IMR-90 (cell line): Measurements from ENCODE around the gene MAT1A. TPM values are rescaled to one million over a fixed set of nuclear protein-coding genes. Genes with fewer than 3 reads are reported as not detected.

Experiments used
- ATAC-seq: fragments of 200-7000 bp; cut with Tn5 transposase; 2 replicates; pipeline ENCODE4 v1.9.1; 2020; ENCODE audit warnings: low read depth, mild to moderate bottlenecking, moderate library complexity
- BruUV-seq: library from RNA; stranded (reverse); fragments of 400-500 nt; replicated peaks from 2 replicates; lab custom pipeline; 2021; lab: Mats Ljungman, UMichigan
- CTCF ChIA-PET: fragments of 300-600 bp; formaldehyde crosslinking; extraction: SDS; loops from one replicate; lab custom pipeline; 2021; ENCODE audit warnings: antibody characterized with exemption; lab: Yijun Ruan, JAX
- POLR2A ChIA-PET: fragments of 300-600 bp; sonication (Branson Sonifier 250); formaldehyde crosslinking; loops from one replicate; lab custom pipeline; 2022; ENCODE audit warnings: antibody characterized with exemption; ENCODE audit not compliant: unreplicated experiment; lab: Charles Lee
- DNase-seq: peaks from one replicate; pipeline ENCODE4 v3.0.0; 2013
- H2AFZ ChIP-seq: replicated peaks from 2 replicates; pipeline ENCODE3; 2013; ENCODE audit warnings: low read length, mild to moderate bottlenecking; ENCODE audit not compliant: poor library complexity
- H2AK5ac ChIP-seq: 2 replicates; pipeline ENCODE4 v1.6.1; 2013; ENCODE audit warnings: low read depth, low read length, inconsistent platforms
- H2AK9ac ChIP-seq: replicated peaks from 2 replicates; pipeline ENCODE3; 2013; ENCODE audit warnings: mild to moderate bottlenecking, low read depth, low read length, moderate library complexity; ENCODE audit not compliant: poor library complexity
- H2BK120ac ChIP-seq: 2 replicates; pipeline ENCODE4 v1.6.1; 2013; ENCODE audit warnings: low read depth, low read length, inconsistent platforms
- H2BK15ac ChIP-seq: 3 replicates; pipeline ENCODE4 v1.6.1; 2013; ENCODE audit warnings: low read depth, low read length, inconsistent platforms
- H2BK20ac ChIP-seq: 2 replicates; pipeline ENCODE4 v1.6.1; 2013; ENCODE audit warnings: low read depth, mild to moderate bottlenecking, inconsistent platforms, low read length, moderate library complexity
- H2BK5ac ChIP-seq: 2 replicates; pipeline ENCODE4 v1.6.1; 2013; ENCODE audit warnings: mild to moderate bottlenecking, low read depth, low read length, inconsistent platforms; ENCODE audit not compliant: poor library complexity, severe bottlenecking
- H3K14ac ChIP-seq: replicated peaks from 2 replicates; pipeline ENCODE4 v1.6.1; 2013; ENCODE audit warnings: low read depth, low read length, inconsistent platforms
- H3K18ac ChIP-seq: 2 replicates; pipeline ENCODE4 v1.6.1; 2013; ENCODE audit warnings: low read depth, low read length, control low read depth
- H3K23ac ChIP-seq: 2 replicates; pipeline ENCODE4 v1.6.1; 2013; ENCODE audit warnings: low read depth, low read length, inconsistent platforms
- H3K27ac ChIP-seq: 2 replicates; pipeline ENCODE4 v1.5.1; 2013; ENCODE audit warnings: mild to moderate bottlenecking, control low read depth, low read length; ENCODE audit not compliant: insufficient read depth
- H3K27me3 ChIP-seq: 2 replicates; pipeline ENCODE4 v1.6.1; 2013; ENCODE audit warnings: low read length; ENCODE audit not compliant: control insufficient read depth, insufficient read depth
- H3K36me3 ChIP-seq: 2 replicates; pipeline ENCODE4 v1.6.1; 2013; ENCODE audit warnings: low read length, mixed read lengths; ENCODE audit not compliant: control insufficient read depth, insufficient read depth
- H3K4ac ChIP-seq: 2 replicates; pipeline ENCODE4 v1.6.1; 2013; ENCODE audit warnings: low read depth, low read length, inconsistent platforms
- H3K4me1 ChIP-seq: 2 replicates; pipeline ENCODE4 v1.6.1; 2013; ENCODE audit warnings: low read length, mixed read lengths; ENCODE audit not compliant: control insufficient read depth, insufficient read depth
- H3K4me2 ChIP-seq: 2 replicates; pipeline ENCODE4 v1.6.1; 2013; ENCODE audit warnings: low read depth, mild to moderate bottlenecking, control low read depth, low read length, moderate library complexity
- H3K4me3 ChIP-seq: 2 replicates; pipeline ENCODE4 v1.5.1; 2013; ENCODE audit warnings: low read depth, mild to moderate bottlenecking, control low read depth, low read length, moderate library complexity; ENCODE audit not compliant: insufficient read depth
- H3K56ac ChIP-seq: 2 replicates; pipeline ENCODE4 v1.6.1; 2013; ENCODE audit warnings: low read length, inconsistent platforms; ENCODE audit not compliant: insufficient read depth; ENCODE audit errors: extremely low read depth
- H3K79me1 ChIP-seq, 2 experiments: 2 replicates each; pipeline ENCODE4 v1.6.1; 2013; ENCODE audit warnings: low read length in 2 of 2, inconsistent platforms in 1 of 2, low read depth in 1 of 2
- H3K9ac ChIP-seq: 2 replicates; pipeline ENCODE4 v1.6.1; 2013; ENCODE audit warnings: low read depth, low read length, control low read depth
- H3K9me1 ChIP-seq: 2 replicates; pipeline ENCODE4 v1.6.1; 2013; ENCODE audit warnings: low read length, inconsistent platforms; ENCODE audit not compliant: insufficient read depth
- H3K9me3 ChIP-seq: 2 replicates; pipeline ENCODE4 v1.6.1; 2013; ENCODE audit warnings: low read length; ENCODE audit not compliant: control insufficient read depth, insufficient read depth
- H4K20me1 ChIP-seq: 2 replicates; pipeline ENCODE4 v1.6.1; 2013; ENCODE audit warnings: low read length, inconsistent platforms; ENCODE audit not compliant: insufficient read depth
- H4K5ac ChIP-seq: 2 replicates; pipeline ENCODE4 v1.6.1; 2013; ENCODE audit warnings: mild to moderate bottlenecking, low read depth, low read length, control low read depth
- H4K8ac ChIP-seq, 2 experiments: 2 replicates each; pipeline ENCODE4 v1.6.1; 2013; ENCODE audit warnings: low read depth in 2 of 2, low read length in 2 of 2, control low read depth in 1 of 2, inconsistent platforms in 1 of 2
- H4K91ac ChIP-seq: 2 replicates; pipeline ENCODE4 v1.6.1; 2013; ENCODE audit warnings: low read depth, low read length, inconsistent platforms; ENCODE audit not compliant: insufficient read depth
- BHLHE40 ChIP-seq: fragments of 150-350 bp; IDR thresholded peaks from 2 replicates; pipeline ENCODE4 v1.6.1; 2016; ENCODE audit warnings: mild to moderate bottlenecking, low read depth, low read length
- CEBPB ChIP-seq: IDR thresholded peaks from 2 replicates; pipeline ENCODE4 v1.6.1; 2012; ENCODE audit warnings: low read depth, low read length, improper control_type of control experiment
- CHD1 ChIP-seq: IDR thresholded peaks from 2 replicates; pipeline ENCODE4 v1.6.1; 2012; ENCODE audit warnings: low read depth, low read length, improper control_type of control experiment
- FOS ChIP-seq: fragments of 150-350 bp; IDR thresholded peaks from 2 replicates; pipeline ENCODE4 v1.6.1; 2016; ENCODE audit warnings: low read depth, low read length
- MAFK ChIP-seq: IDR thresholded peaks from 2 replicates; pipeline ENCODE4 v1.6.1; 2012; ENCODE audit warnings: low read depth, low read length, improper control_type of control experiment
- MAZ ChIP-seq: IDR thresholded peaks from 2 replicates; pipeline ENCODE4 v1.6.1; 2012; ENCODE audit warnings: low read depth, mild to moderate bottlenecking, low read length, improper control_type of control experiment, moderate library complexity, borderline replicate concordance
- MXI1 ChIP-seq: IDR thresholded peaks from 2 replicates; pipeline ENCODE4 v1.6.1; 2012; ENCODE audit warnings: low read depth, mild to moderate bottlenecking, low read length, moderate library complexity, borderline replicate concordance
- NFE2L2 ChIP-seq: fragments of 150-350 bp; IDR thresholded peaks from 2 replicates; pipeline ENCODE4 v1.6.1; 2016; ENCODE audit warnings: low read depth, mild to moderate bottlenecking, low read length
- POLR2A ChIP-seq: IDR thresholded peaks from 2 replicates; pipeline ENCODE4 v1.6.1; 2012; ENCODE audit warnings: mild to moderate bottlenecking, low read depth, low read length
- RAD21 ChIP-seq: IDR thresholded peaks from 2 replicates; pipeline ENCODE4 v1.6.1; 2012; ENCODE audit warnings: low read length, improper control_type of control experiment
- RCOR1 ChIP-seq: IDR thresholded peaks from 2 replicates; pipeline ENCODE4 v1.6.1; 2012; ENCODE audit warnings: mild to moderate bottlenecking, low read length, improper control_type of control experiment; ENCODE audit not compliant: insufficient replicate concordance
- RFX5 ChIP-seq: IDR thresholded peaks from 2 replicates; pipeline ENCODE4 v1.8.0; 2012; ENCODE audit warnings: low read depth, mild to moderate bottlenecking, low read length, moderate library complexity
- SMC3 ChIP-seq: fragments of 150-350 bp; IDR thresholded peaks from 2 replicates; pipeline ENCODE4 v1.6.1; 2016; ENCODE audit warnings: low read depth, mild to moderate bottlenecking, antibody characterized with exemption, low read length, moderate library complexity
- WGBS, 2 experiments: methylation state at CpG; one replicate each; pipeline versions ENCODE4 v1.1.5 to v1.1.7; 2013; ENCODE audit warnings: missing lambda C conversion rate in 2 of 2; ENCODE audit not compliant: insufficient read length in 1 of 2; ENCODE audit errors: extremely low coverage in 2 of 2; 5-methylcytosine and 5-hydroxymethylcytosine counted together
- dilution Hi-C: fragments of 300-500 bp; cut with HindIII; formaldehyde crosslinking; loops from one replicate; pipeline ENCODE4 v1.14.3; 2018; ENCODE audit warnings: low sequenced_read_pairs; ENCODE audit not compliant: unreplicated experiment
- in situ Hi-C: fragments of 300-500 bp; cut with MboI; formaldehyde crosslinking; loops from 3 replicates; pipeline ENCODE4 v1.14.3; 2019; ENCODE audit warnings: low sequenced_read_pairs, inconsistent platforms, mixed read lengths
- intact Hi-C: fragments of 100-400 bp; cut with micrococcal nuclease; formaldehyde crosslinking; loops from 2 replicates; pipeline ENCODE4 v1.10.0; 2022
- polyA plus RNA-seq, 3 experiments: library from polyadenylated mRNA; depleted of rRNA; stranded (reverse); fragments of >200 nt; gene quantifications; 2 replicates each; pipeline ENCODE4 v1.2.3, GENCODE V29; 2012; ENCODE audit warnings: low replicate concordance in 1 of 3
- total RNA-seq: library from RNA; depleted of rRNA; stranded (reverse); fragments of >200 nt; gene quantifications from 2 replicates; pipeline ENCODE4 v1.2.3, GENCODE V29; 2012
- TF ChIP-seq, protein P1 (sequence below): conservative IDR thresholded peaks from 2 replicates; pipeline ENCODE4 v1.5.1; 2012; ENCODE audit warnings: mild to moderate bottlenecking, low read depth, low read length, improper control_type of control experiment
- TF ChIP-seq, protein P2 (sequence below): fragments of 150-350 bp; IDR thresholded peaks from 2 replicates; pipeline ENCODE4 v1.6.1; 2016; ENCODE audit warnings: low read depth, mild to moderate bottlenecking, low read length, moderate library complexity, borderline replicate concordance
- TF ChIP-seq, protein P3 (sequence below): fragments of 150-350 bp; IDR thresholded peaks from 2 replicates; pipeline ENCODE4 v1.6.1; 2017; ENCODE audit warnings: mild to moderate bottlenecking, antibody characterized with exemption, low read length, low read depth

The MAT1A gene
- total and polyA plus RNA-seq, 2 of the 4 experiments (the other 2 are of a cell fraction) = not detected

DNA sequence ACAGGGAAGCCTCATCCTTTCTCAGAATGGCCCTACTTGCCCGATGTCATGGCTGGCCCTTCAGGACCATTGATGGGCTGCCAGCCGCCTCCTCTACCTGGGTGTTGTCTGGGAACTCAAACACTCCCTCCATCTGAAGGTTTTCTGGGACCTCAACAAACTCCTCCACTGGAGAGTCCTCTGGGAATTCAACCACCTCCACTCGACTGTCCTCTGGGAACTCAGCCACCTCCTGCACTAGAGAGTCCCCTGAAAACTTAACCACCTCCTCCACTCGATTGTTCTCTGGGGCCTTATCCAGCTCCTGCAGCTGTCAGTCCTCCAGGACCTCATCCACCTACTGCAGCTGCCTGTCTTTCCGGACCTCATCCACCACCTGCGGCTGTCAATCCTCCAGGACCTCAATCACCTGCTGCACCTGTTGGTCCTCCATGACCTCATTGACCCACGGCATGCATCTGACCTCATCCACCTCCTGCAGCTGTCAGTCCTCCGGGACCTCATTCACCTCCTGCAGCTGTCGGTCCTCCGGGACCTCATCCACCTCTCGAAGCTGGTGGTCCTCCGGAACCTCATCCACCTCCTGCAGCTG lies 37.1 kb downstream of the MAT1A start:
- no TSS peak for BruUV-seq
- H3K18ac ChIP-seq = no peak overlapping the region
- H3K4me1 ChIP-seq = no peaks in the 10 kb centered on the region
- no peak overlapping the region for H3K4me3 ChIP-seq
- no peak overlapping the region for H2AFZ ChIP-seq
- no peak overlapping the region for H3K14ac ChIP-seq
- H3K27ac ChIP-seq = no peak overlapping the region
- DNase-seq (no peak), ATAC-seq (no peak)
- in situ Hi-C loops (loop anchor here (25.0 kb wide), 1 partner anchor 690 kb away; the partner anchor contains the start of gene SFTPA2), intact Hi-C loops (no loop called here), dilution Hi-C loops (no loop called here)
- no peak for TF ChIP-seq CHD1
- TF ChIP-seq BHLHE40 = no peak
- TF ChIP-seq SMC3 = no peak
- TF ChIP-seq MAFK = no peak
- TF ChIP-seq NFE2L2 = no peak
- TF ChIP-seq RFX5 = no peak
- no peak for TF ChIP-seq MAZ
- TF ChIP-seq, protein P1, sequence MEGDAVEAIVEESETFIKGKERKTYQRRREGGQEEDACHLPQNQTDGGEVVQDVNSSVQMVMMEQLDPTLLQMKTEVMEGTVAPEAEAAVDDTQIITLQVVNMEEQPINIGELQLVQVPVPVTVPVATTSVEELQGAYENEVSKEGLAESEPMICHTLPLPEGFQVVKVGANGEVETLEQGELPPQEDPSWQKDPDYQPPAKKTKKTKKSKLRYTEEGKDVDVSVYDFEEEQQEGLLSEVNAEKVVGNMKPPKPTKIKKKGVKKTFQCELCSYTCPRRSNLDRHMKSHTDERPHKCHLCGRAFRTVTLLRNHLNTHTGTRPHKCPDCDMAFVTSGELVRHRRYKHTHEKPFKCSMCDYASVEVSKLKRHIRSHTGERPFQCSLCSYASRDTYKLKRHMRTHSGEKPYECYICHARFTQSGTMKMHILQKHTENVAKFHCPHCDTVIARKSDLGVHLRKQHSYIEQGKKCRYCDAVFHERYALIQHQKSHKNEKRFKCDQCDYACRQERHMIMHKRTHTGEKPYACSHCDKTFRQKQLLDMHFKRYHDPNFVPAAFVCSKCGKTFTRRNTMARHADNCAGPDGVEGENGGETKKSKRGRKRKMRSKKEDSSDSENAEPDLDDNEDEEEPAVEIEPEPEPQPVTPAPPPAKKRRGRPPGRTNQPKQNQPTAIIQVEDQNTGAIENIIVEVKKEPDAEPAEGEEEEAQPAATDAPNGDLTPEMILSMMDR = no peak
- TF ChIP-seq, protein P2, sequence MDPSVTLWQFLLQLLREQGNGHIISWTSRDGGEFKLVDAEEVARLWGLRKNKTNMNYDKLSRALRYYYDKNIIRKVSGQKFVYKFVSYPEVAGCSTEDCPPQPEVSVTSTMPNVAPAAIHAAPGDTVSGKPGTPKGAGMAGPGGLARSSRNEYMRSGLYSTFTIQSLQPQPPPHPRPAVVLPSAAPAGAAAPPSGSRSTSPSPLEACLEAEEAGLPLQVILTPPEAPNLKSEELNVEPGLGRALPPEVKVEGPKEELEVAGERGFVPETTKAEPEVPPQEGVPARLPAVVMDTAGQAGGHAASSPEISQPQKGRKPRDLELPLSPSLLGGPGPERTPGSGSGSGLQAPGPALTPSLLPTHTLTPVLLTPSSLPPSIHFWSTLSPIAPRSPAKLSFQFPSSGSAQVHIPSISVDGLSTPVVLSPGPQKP = no peak
- TF ChIP-seq, protein P3, sequence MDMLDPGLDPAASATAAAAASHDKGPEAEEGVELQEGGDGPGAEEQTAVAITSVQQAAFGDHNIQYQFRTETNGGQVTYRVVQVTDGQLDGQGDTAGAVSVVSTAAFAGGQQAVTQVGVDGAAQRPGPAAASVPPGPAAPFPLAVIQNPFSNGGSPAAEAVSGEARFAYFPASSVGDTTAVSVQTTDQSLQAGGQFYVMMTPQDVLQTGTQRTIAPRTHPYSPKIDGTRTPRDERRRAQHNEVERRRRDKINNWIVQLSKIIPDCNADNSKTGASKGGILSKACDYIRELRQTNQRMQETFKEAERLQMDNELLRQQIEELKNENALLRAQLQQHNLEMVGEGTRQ = no peak
- TF ChIP-seq MXI1 = no peak
- TF ChIP-seq CEBPB = no peak
- no peak for TF ChIP-seq RCOR1
- TF ChIP-seq POLR2A = no peak
- TF ChIP-seq RAD21 = no peak
- no peak for TF ChIP-seq FOS
- H3K9me3 ChIP-seq = no peaks in the 10 kb centered on the region
- 94% methylated on average over 8 of the region's 12 CpGs; no CpG with 5 or more reads in 1 of the 2 experiments for WGBS, 2 experiments
- no peak overlapping the region for H4K5ac ChIP-seq
- H3K79me1 ChIP-seq = no peaks in the 10 kb centered on the region
- H3K9ac ChIP-seq = no peak overlapping the region
- H2BK20ac ChIP-seq = no peak overlapping the region
- POLR2A ChIA-PET = no interaction called here
- no peak overlapping the region for H2BK15ac ChIP-seq
- H2BK120ac ChIP-seq = no peak overlapping the region; the same call in 1 of the 2 replicates
- H2AK5ac ChIP-seq = no peak overlapping the region; the same call in 1 of the 2 replicates
- H3K4ac ChIP-seq = no peak overlapping the region
- no peak overlapping the region for H2BK5ac ChIP-seq
- no peaks in the 10 kb centered on the region for H4K20me1 ChIP-seq
- H2AK9ac ChIP-seq = no peak overlapping the region
- no peak overlapping the region for H3K56ac ChIP-seq
- no peak overlapping the region for H4K8ac ChIP-seq
- no peak overlapping the region for H4K91ac ChIP-seq
- no peak overlapping the region for H3K4me2 ChIP-seq
- peaks cover 3% of the 10 kb centered on the region; the same call in 1 of the 2 replicates for H3K27me3 ChIP-seq
- H3K9me1 ChIP-seq = 0 out of 2 replicates have a peak, but pooled peaks cover 3% of the 10 kb centered on the region
- no peak overlapping the region for H3K23ac ChIP-seq
- no peaks in the 10 kb centered on the region for H3K36me3 ChIP-seq
- CTCF ChIA-PET = interaction anchor here (0.6 kb wide), 1 partner anchor 323 kb away, joined by 3 read pairs; no protein-coding TSS in a partner anchor
